ENCODE results near the gene MPEG1. TPM values are rescaled to one million over a fixed set of nuclear protein-coding genes. Genes with fewer than 3 reads are reported as not detected.

MPEG1 gene
- total and polyA plus RNA-seq, 9 of the 15 experiments (the other 6 are each of a cell fraction or from before 2014, with no cell fraction given): 0.07 TPM; not detected in 8

GRCh38 chr11:59181746-59182456, 30.8 kb downstream of the MPEG1 start:
- H3K4me2 ChIP-seq (ENCODE audit: insufficient read depth, low read length): no peak overlapping the region
- FAIRE-seq (no peak), DNase-seq (ENCODE audit: extremely low read depth in 1 of 4, low spot score in 3 of 4) (no peak), ATAC-seq (no peak)
- CTCF ChIA-PET (ENCODE audit: low intra/inter-chr PET ratio): interaction anchor here (0.5 to 0.8 kb wide), 2 partner anchors 103 to 1833 kb away, joined by 3 to 4 read pairs; no protein-coding TSS in a partner anchor
- POLR2A ChIA-PET: no interaction called here
- no TSS peak for BruUV-seq (replicated peaks)
- intact Hi-C loops (cut with micrococcal nuclease) (no loop called here), in situ Hi-C loops (cut with MboI) (loop anchor here (25.0 kb wide), 1 partner anchor 505 kb away; no protein-coding TSS in a partner anchor)
- H3K4me3 ChIP-seq: no peak overlapping the region
- H3K9ac ChIP-seq (ENCODE audit: insufficient read depth in 1 of 2, low read depth in 2 of 2, low read length in 2 of 2): no peak overlapping the region
- WGBS (ENCODE audit: insufficient coverage, low coverage, missing lambda C conversion rate): 3% methylated on average over 33 of the region's 33 CpGs
- no peak overlapping the region for H2AFZ ChIP-seq (ENCODE audit: low read depth, low read length)
- no peaks in the 10 kb centered on the region for H3K9me1 ChIP-seq (ENCODE audit: control insufficient read depth, insufficient read depth, low read length)
- H3K4me1 ChIP-seq (replicated peaks in 1 of 2; ENCODE audit: control insufficient read depth in 2 of 2, insufficient read depth in 2 of 2, low read length in 2 of 2): peaks cover 0 to 6% of the 10 kb centered on the region in 2 experiments; a peak in 1 of 5 replicates
- H3K27me3 ChIP-seq (ENCODE audit: control insufficient read depth in 2 of 2, insufficient read depth in 2 of 2, low read length in 2 of 2): peaks cover 0 to 25% of the 10 kb centered on the region in 2 experiments; a peak in 2 of 5 replicates
- H3K27ac ChIP-seq (ENCODE audit: extremely low read depth, low read depth, low read length): no peak overlapping the region
- H3K79me2 ChIP-seq (ENCODE audit: control insufficient read depth, insufficient read depth, low read length): no peaks in the 10 kb centered on the region
- no peaks in the 10 kb centered on the region for H4K20me1 ChIP-seq (replicated peaks; ENCODE audit: control insufficient read depth, insufficient read depth, low read length)
- no peaks in the 10 kb centered on the region for H3K9me3 ChIP-seq (replicated peaks; ENCODE audit: control insufficient read depth, insufficient read depth, low read depth, low read length)
- no peaks in the 10 kb centered on the region for H3K36me3 ChIP-seq (ENCODE audit: control insufficient read depth, insufficient read depth, low read length)
- TF ChIP-seq ZNF77 (CRISPR knock-in tag; IDR thresholded peaks at IDR 0.05) (no peak), TEAD4 (IDR thresholded peaks at IDR 0.05; ENCODE audit: low read length) (no peak), TEAD4 (CRISPR knock-in tag; IDR thresholded peaks at IDR 0.05; ENCODE audit: borderline replicate concordance) (no peak), COPS2 (conservative IDR thresholded peaks at IDR 0.05) (no peak), ELF2 (CRISPR knock-in tag; IDR thresholded peaks at IDR 0.05) (no peak), MEIS2 (IDR thresholded peaks at IDR 0.05; ENCODE audit: partially characterized antibody) (no peak), ZNF707 (CRISPR knock-in tag; conservative IDR thresholded peaks at IDR 0.05) (no peak), ZNF224 (CRISPR knock-in tag; IDR thresholded peaks at IDR 0.05) (no peak)
- TF ChIP-seq, protein P1, sequence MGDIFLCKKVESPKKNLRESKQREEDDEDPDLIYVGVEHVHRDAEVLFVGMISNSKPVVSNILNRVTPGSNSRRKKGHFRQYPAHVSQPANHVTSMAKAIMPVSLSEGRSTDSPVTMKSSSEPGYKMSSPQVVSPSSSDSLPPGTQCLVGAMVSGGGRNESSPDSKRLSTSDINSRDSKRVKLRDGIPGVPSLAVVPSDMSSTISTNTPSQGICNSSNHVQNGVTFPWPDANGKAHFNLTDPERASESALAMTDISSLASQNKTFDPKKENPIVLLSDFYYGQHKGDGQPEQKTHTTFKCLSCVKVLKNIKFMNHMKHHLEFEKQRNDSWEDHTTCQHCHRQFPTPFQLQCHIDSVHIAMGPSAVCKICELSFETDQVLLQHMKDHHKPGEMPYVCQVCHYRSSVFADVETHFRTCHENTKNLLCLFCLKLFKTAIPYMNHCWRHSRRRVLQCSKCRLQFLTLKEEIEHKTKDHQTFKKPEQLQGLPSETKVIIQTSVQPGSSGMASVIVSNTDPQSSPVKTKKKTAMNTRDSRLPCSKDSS (IDR thresholded peaks at IDR 0.05; ENCODE audit: low read depth, partially characterized antibody): no peak
